ENCODE data around the gene RCCD1.
"Not testable (repeated sequence)": the region's sequence is repeated elsewhere in the genome, so short reads cannot be mapped to it uniquely, and the experiment has no call there.

RCCD1 gene

DNA sequence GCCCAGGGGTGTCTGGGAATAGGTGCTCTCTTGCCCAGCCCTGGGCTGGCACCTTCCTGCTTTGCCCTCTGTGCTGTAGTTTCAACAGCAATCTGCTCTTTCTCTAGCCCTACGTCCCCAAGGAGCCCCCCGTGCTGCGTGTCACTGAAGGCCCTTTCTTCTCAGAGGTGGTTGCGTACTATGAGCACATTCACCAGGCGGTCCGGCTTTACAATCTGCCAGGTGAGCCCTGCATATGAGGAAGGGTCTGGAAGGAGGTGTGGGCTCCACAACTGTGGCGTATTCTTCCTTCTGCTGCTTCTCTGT lies 42.0 kb upstream of the RCCD1 start:
- no peaks in the 10 kb centered on the region for H3K4me1 ChIP-seq (ENCODE audit: control insufficient read depth, insufficient read depth, low read length)
- H3K4me3 ChIP-seq (ENCODE audit: low read length) = no peak overlapping the region
- H3K27me3 ChIP-seq (ENCODE audit: control insufficient read depth, insufficient read depth, low read length) = no peaks in the 10 kb centered on the region
- no peaks in the 10 kb centered on the region for H3K9me3 ChIP-seq (ENCODE audit: control insufficient read depth, low read length)
- H3K36me3 ChIP-seq (ENCODE audit: control insufficient read depth, insufficient read depth, low read length) = peaks cover 38% of the 10 kb centered on the region
- H3K9ac ChIP-seq (ENCODE audit: low read length) = no peak overlapping the region

DNA sequence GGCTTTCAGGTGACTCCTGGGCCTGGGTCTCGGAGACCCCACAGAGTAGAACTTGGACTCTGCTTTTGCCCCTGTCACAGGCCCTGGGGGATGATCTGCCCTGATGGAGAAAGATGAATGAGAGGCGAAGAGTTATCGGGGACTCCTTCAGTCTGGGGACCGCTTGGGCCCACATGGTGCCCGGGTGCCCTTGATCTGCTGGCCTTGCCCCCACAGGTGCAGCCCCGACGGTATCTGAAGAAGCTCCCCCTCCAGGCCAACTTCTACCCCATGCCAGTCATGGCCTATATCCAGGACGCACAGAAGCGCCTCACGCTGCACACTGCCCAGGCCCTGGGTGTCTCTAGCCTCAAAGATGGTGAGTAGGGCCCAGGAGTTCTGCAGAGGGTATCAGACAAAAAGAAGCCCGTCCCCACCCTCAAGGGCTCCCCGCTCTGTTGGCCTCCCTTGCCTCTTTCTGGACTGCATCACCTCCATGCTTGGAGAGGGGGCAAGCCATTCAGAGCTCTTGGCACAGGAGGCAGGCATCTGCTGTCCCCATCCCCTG lies 41.2 kb upstream of the RCCD1 start:
- H3K4me1 ChIP-seq (ENCODE audit: control insufficient read depth, insufficient read depth, low read length) = no peaks in the 10 kb centered on the region
- H3K36me3 ChIP-seq (ENCODE audit: control insufficient read depth, insufficient read depth, low read length) = peaks cover 38% of the 10 kb centered on the region
- H3K9ac ChIP-seq (ENCODE audit: low read length) = no peak overlapping the region
- H3K9me3 ChIP-seq (ENCODE audit: control insufficient read depth, low read length) = no peaks in the 10 kb centered on the region
- H3K27me3 ChIP-seq (ENCODE audit: control insufficient read depth, insufficient read depth, low read length) = no peaks in the 10 kb centered on the region
- H3K4me3 ChIP-seq (ENCODE audit: low read length) = no peak overlapping the region

DNA sequence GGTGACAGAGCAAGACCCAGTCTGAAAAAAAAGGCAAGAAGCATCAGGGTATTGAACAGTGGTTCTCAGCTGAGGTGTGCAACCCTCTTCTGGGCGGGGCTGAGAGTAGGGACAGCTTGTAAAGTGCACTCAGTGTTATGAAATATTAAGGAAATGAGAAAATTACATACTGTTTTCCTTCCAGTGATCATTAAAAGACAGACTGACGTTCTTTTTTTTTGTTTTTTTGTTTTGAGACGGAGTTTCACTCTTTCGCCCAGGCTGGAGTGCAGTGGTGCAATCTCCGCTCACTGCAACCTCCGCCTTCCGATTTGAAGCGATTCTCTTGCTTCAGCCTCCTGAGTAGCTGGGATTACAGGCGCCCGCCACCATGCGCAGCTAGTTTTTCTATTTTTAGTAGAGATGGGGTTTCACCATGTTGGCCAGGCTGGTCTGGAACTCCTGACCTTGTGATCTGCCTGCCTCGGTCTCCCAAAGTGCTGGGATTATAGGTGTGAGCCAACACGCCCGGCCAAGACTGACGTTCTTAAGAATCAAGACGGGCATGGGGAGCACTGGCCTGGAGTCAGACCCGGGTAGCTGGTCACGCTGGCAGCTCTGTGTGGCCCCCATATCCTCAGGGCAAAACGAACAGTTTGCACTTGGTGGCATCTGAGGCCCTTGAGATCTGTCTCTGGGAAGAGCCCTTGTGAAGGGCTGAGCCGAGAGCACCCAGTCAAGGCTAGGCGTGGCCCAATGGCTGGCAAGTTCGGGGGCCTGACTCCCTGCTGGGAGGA lies 40.2 kb upstream of the RCCD1 start:
- Histone ChIP-seq H3K9me3 (ENCODE audit: control insufficient read depth, low read length) (no peaks in the 10 kb centered on the region), H3K27me3 (ENCODE audit: control insufficient read depth, insufficient read depth, low read length) (no peaks in the 10 kb centered on the region), H3K36me3 (ENCODE audit: control insufficient read depth, insufficient read depth, low read length) (peaks cover 38% of the 10 kb centered on the region), H3K9ac (ENCODE audit: low read length) (no peak overlapping the region), H3K4me3 (ENCODE audit: low read length) (no peak overlapping the region), H3K4me1 (ENCODE audit: control insufficient read depth, insufficient read depth, low read length) (no peaks in the 10 kb centered on the region)

- Histone ChIP-seq H3K4me1 (ENCODE audit: control insufficient read depth, insufficient read depth, low read length) (no peaks in the 10 kb centered on the region), H3K4me3 (ENCODE audit: low read length) (no peak overlapping the region), H3K27me3 (ENCODE audit: control insufficient read depth, insufficient read depth, low read length) (no peaks in the 10 kb centered on the region), H3K9ac (ENCODE audit: low read length) (no peak overlapping the region), H3K36me3 (ENCODE audit: control insufficient read depth, insufficient read depth, low read length) (peaks cover 34% of the 10 kb centered on the region), H3K9me3 (ENCODE audit: control insufficient read depth, low read length) (no peaks in the 10 kb centered on the region)
Observed at GRCh38 chr15:90915216-90915807, 39.4 kb upstream of the RCCD1 start.

DNA sequence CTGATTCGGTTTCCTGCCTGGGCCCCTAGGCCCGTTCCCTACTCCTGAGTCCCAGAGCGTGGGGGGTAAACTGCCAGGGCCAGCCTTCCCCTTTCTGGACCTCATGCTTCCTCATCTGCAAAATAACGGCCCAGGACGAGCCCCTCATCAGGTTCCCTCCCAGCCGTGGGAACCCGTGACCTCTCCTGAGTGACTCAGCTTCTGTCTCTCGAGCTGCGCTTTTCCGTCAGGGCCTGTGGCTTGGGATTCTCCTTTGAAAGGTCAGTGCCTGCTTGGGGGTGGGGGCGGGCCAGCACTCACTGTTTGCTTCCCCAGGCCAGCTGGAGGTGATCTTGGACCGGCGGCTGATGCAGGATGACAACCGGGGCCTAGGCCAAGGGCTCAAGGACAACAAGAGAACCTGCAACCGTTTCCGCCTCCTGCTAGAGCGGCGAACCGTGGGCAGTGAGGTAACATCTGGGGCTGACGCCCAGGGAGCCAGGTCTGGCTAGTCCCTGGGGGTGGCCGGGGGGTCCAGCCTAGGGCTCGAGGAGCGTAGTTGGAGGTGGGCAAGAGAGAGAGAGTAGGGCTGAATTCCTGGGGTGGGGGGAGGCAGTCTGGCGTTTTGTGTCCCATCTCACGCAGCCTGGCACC lies 38.8 kb upstream of the RCCD1 start:
- Histone ChIP-seq H3K27me3 (ENCODE audit: control insufficient read depth, insufficient read depth, low read length) (no peaks in the 10 kb centered on the region), H3K4me1 (ENCODE audit: control insufficient read depth, insufficient read depth, low read length) (no peaks in the 10 kb centered on the region), H3K36me3 (ENCODE audit: control insufficient read depth, insufficient read depth, low read length) (peaks cover 27% of the 10 kb centered on the region), H3K4me3 (ENCODE audit: low read length) (no peak overlapping the region), H3K9ac (ENCODE audit: low read length) (no peak overlapping the region), H3K9me3 (ENCODE audit: control insufficient read depth, low read length) (no peaks in the 10 kb centered on the region)

DNA sequence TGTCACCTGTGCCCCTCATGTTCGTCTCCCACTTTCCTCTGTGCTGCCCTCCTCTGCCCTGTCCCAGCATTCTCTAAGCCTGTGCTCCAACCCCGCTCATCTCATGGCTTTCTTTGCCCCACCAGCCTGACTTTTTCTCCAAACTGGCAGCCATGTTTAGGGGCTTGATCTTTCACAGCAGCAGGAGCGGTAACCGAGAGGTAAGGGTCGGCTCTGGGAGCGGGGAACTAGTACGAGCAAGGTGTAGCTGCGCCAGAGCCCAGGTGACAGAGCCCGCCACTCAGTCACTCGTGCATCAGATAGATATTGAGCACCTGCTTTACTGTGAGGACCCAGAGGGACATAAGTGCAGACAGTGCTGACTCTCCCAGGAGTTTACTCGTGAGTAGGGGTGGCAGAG lies 38.2 kb upstream of the RCCD1 start:
- H3K4me3 ChIP-seq (ENCODE audit: low read length) = no peak overlapping the region

GRCh38 chr15:90917569-90917968 lies 37.1 kb upstream of the RCCD1 start:
- Histone ChIP-seq H3K27me3 (ENCODE audit: control insufficient read depth, insufficient read depth, low read length) (no peaks in the 10 kb centered on the region), H3K36me3 (ENCODE audit: control insufficient read depth, insufficient read depth, low read length) (peaks cover 12% of the 10 kb centered on the region), H3K4me3 (ENCODE audit: low read length) (no peak overlapping the region), H3K9ac (ENCODE audit: low read length) (no peak overlapping the region), H3K4me1 (ENCODE audit: control insufficient read depth, insufficient read depth, low read length) (no peaks in the 10 kb centered on the region), H3K9me3 (ENCODE audit: control insufficient read depth, low read length) (no peaks in the 10 kb centered on the region)

More for the DNA sequence above, 38.2 kb upstream of the RCCD1 start:
- Histone ChIP-seq H3K9ac (ENCODE audit: low read length) (no peak overlapping the region), H3K4me1 (ENCODE audit: control insufficient read depth, insufficient read depth, low read length) (no peaks in the 10 kb centered on the region), H3K9me3 (ENCODE audit: control insufficient read depth, low read length) (no peaks in the 10 kb centered on the region), H3K27me3 (ENCODE audit: control insufficient read depth, insufficient read depth, low read length) (no peaks in the 10 kb centered on the region), H3K36me3 (ENCODE audit: control insufficient read depth, insufficient read depth, low read length) (peaks cover 22% of the 10 kb centered on the region)

DNA sequence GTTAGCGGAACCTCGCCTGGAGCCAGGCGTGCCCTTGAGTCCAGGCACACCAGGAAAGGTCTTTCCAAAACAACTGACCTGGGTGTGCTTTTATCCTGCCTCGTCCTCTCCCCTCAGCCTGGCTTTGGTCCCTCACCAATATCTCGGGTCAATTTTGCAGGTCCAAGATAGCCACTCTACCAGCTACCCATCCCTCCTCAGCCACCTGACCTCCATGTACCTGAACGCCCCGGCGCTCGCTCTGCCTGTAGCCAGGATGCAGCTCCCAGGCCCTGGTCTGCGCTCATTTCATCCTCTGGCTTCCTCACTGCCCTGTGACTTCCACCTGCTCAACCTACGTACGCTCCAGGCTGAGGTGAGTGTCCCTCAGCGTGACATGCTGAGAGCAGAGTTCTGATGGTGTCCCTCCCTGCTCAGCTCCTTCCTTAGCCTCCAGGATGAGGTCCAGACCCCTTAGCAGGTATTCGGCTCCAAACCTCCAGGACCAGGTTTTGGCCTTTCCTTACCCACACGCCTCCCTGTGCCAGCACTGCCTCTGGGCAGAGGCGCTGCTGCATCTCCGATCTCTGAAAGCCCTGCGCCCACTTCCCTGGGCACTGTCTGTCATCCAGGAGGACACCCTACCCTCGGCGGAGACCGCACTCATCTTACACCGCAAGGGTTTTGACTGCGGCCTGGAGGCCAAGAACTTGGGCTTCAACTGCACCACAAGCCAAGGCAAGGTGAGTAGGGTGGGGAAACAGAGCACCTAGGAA lies 36.5 kb upstream of the RCCD1 start:
- no peaks in the 10 kb centered on the region for H3K9me3 ChIP-seq (ENCODE audit: control insufficient read depth, low read length)
- peaks cover 7% of the 10 kb centered on the region for H3K36me3 ChIP-seq (ENCODE audit: control insufficient read depth, insufficient read depth, low read length)
- no peaks in the 10 kb centered on the region for H3K27me3 ChIP-seq (ENCODE audit: control insufficient read depth, insufficient read depth, low read length)
- no peak overlapping the region for H3K9ac ChIP-seq (ENCODE audit: low read length)
- no peaks in the 10 kb centered on the region for H3K4me1 ChIP-seq (ENCODE audit: control insufficient read depth, insufficient read depth, low read length)
- H3K4me3 ChIP-seq (ENCODE audit: low read length) = no peak overlapping the region

- no peaks in the 10 kb centered on the region for H3K4me1 ChIP-seq (ENCODE audit: control insufficient read depth, insufficient read depth, low read length)
Observed at GRCh38 chr15:90918835-90919234, 35.8 kb upstream of the RCCD1 start.

GRCh38 chr15:90921887-90922286 lies 32.8 kb upstream of the RCCD1 start:
- H3K9ac ChIP-seq (ENCODE audit: low read length) = no peak overlapping the region
- H3K4me1 ChIP-seq (ENCODE audit: control insufficient read depth, insufficient read depth, low read length) = no peaks in the 10 kb centered on the region
- no peak overlapping the region for H3K4me3 ChIP-seq (ENCODE audit: low read length)
- H3K27me3 ChIP-seq (ENCODE audit: control insufficient read depth, insufficient read depth, low read length) = no peaks in the 10 kb centered on the region
- no peaks in the 10 kb centered on the region for H3K9me3 ChIP-seq (ENCODE audit: control insufficient read depth, low read length)
- peaks cover 7% of the 10 kb centered on the region for H3K36me3 ChIP-seq (ENCODE audit: control insufficient read depth, insufficient read depth, low read length)

More at GRCh38 chr15:90918835-90919234, 35.8 kb upstream of the RCCD1 start:
- no peaks in the 10 kb centered on the region for H3K9me3 ChIP-seq (ENCODE audit: control insufficient read depth, low read length)
- peaks cover 7% of the 10 kb centered on the region for H3K36me3 ChIP-seq (ENCODE audit: control insufficient read depth, insufficient read depth, low read length)
- H3K9ac ChIP-seq (ENCODE audit: low read length) = no peak overlapping the region
- no peaks in the 10 kb centered on the region for H3K27me3 ChIP-seq (ENCODE audit: control insufficient read depth, insufficient read depth, low read length)
- H3K4me3 ChIP-seq (ENCODE audit: low read length) = no peak overlapping the region

- H3K4me1 ChIP-seq (ENCODE audit: control insufficient read depth, insufficient read depth, low read length); H3K9me3 ChIP-seq (ENCODE audit: control insufficient read depth, low read length); H3K9ac ChIP-seq (ENCODE audit: low read length); H3K27me3 ChIP-seq (ENCODE audit: control insufficient read depth, insufficient read depth, low read length); H3K36me3 ChIP-seq (ENCODE audit: control insufficient read depth, insufficient read depth, low read length); H3K4me3 ChIP-seq (ENCODE audit: low read length): not testable (repeated sequence)
Observed at GRCh38 chr15:90922712-90923322, 31.9 kb upstream of the RCCD1 start.

All from mucosa of stomach (tissue), 1 donor.